GM12878 (cell line): Measurements from ENCODE around the gene WDHD1. TPM values are rescaled to one million over a fixed set of nuclear protein-coding genes. Genes with fewer than 3 reads are reported as not detected.

Experiments
- ATAC-seq: fragments of 200-7000 bp; cut with Tn5 transposase; 3 replicates; pipeline ENCODE4 v1.9.1; 2020; ENCODE audit warnings: mild to moderate bottlenecking, moderate library complexity
- BruUV-seq: library from RNA; stranded (reverse); fragments of 400-500 nt; replicated peaks from 2 replicates; lab custom pipeline; 2021; lab: Mats Ljungman, UMichigan
- CTCF ChIA-PET: fragments of 300-600 bp; sonication (Branson Sonifier 250); formaldehyde crosslinking; extraction: SDS; loops from one replicate; lab custom pipeline; 2021; ENCODE audit warnings: inconsistent platforms; lab: Yijun Ruan, JAX
- POLR2A ChIA-PET: fragments of 350-600 bp; formaldehyde crosslinking; extraction: SDS; loops from one replicate; lab custom pipeline; 2021; ENCODE audit warnings: inconsistent platforms; lab: Charles Lee
- RAD21 ChIA-PET: fragments of 300-600 bp; sonication (Branson Sonifier 250); formaldehyde crosslinking; loops from one replicate; lab custom pipeline; 2023; ENCODE audit warnings: antibody characterized with exemption; ENCODE audit not compliant: unreplicated experiment; lab: Charles Lee
- SMC1A ChIA-PET: fragments of 300-600 bp; sonication (Branson Sonifier 250); formaldehyde crosslinking; loops from one replicate; lab custom pipeline; 2023; ENCODE audit not compliant: unreplicated experiment, uncharacterized antibody; lab: Charles Lee
- DNase-seq: peaks from one replicate; pipeline ENCODE4 v3.0.0-alpha.2; 2011; ENCODE audit warnings: low read depth, low spot score
- FAIRE-seq: peaks from 3 replicates; lab custom pipeline; 2011; peaks lifted over from hg19 to GRCh38; lab: Jason Lieb, UNC
- H2AFZ ChIP-seq: 2 replicates; pipeline ENCODE4 v1.6.0; 2011; ENCODE audit warnings: low read depth, low read length, control low read depth; ENCODE audit not compliant: control insufficient read depth
- H3K27ac ChIP-seq: 2 replicates; pipeline ENCODE4 v1.5.1; 2011; ENCODE audit warnings: control low read depth; ENCODE audit not compliant: control insufficient read depth, insufficient read depth
- H3K27me3 ChIP-seq, 2 experiments: replicated peaks in 1 of 2; 2 replicates each; pipeline versions ENCODE4 v1.6.0 to v1.6.1; 2011; ENCODE audit warnings: low read length in 1 of 2; ENCODE audit not compliant: control insufficient read depth in 2 of 2, insufficient read depth in 2 of 2
- H3K36me3 ChIP-seq, 2 experiments: 2 replicates each; pipeline ENCODE4 v1.5.1; 2011; ENCODE audit warnings: low read length in 1 of 2; ENCODE audit not compliant: control insufficient read depth in 2 of 2, insufficient read depth in 2 of 2
- H3K4me1 ChIP-seq: 2 replicates; pipeline ENCODE4 v1.6.1; 2011; ENCODE audit warnings: mild to moderate bottlenecking, low read length, moderate library complexity, mixed read lengths; ENCODE audit not compliant: control insufficient read depth, insufficient read depth
- H3K4me2 ChIP-seq: 2 replicates; pipeline ENCODE4 v1.6.0; 2011; ENCODE audit warnings: control low read depth; ENCODE audit not compliant: control insufficient read depth, insufficient read depth
- H3K4me3 ChIP-seq: fragments of 200-600 bp; sonication (generic); 2 replicates; pipeline ENCODE4 v1.5.1; 2016
- H3K79me2 ChIP-seq: 2 replicates; pipeline ENCODE4 v1.6.0; 2011; ENCODE audit warnings: low read length; ENCODE audit not compliant: control insufficient read depth, insufficient read depth
- H3K9ac ChIP-seq: 2 replicates; pipeline ENCODE4 v1.8.0; 2011; ENCODE audit warnings: low read length, control low read depth, mixed read lengths; ENCODE audit not compliant: control insufficient read depth, insufficient read depth
- H3K9me3 ChIP-seq: replicated peaks from 3 replicates; pipeline ENCODE4 v1.5.1; 2011; ENCODE audit warnings: mild to moderate bottlenecking, low read length; ENCODE audit not compliant: control insufficient read depth, insufficient read depth
- H4K20me1 ChIP-seq: 2 replicates; pipeline ENCODE4 v1.6.0; 2011; ENCODE audit not compliant: control insufficient read depth, insufficient read depth
- CHD4 ChIP-seq: fragments of 200-600 bp; sonication (generic); IDR thresholded peaks from 2 replicates; pipeline ENCODE4 v1.6.1; 2016; ENCODE audit warnings: mild to moderate bottlenecking
- HDGF ChIP-seq: fragments of 450-650 bp; IDR thresholded peaks from 2 replicates; pipeline ENCODE4 v1.6.1; 2016; ENCODE audit warnings: antibody characterized with exemption
- MTA2 ChIP-seq: fragments of 450-650 bp; IDR thresholded peaks from 2 replicates; pipeline ENCODE4 v1.6.1; 2016; ENCODE audit warnings: low read depth, mild to moderate bottlenecking, moderate library complexity
- MYC ChIP-seq: IDR thresholded peaks from 2 replicates; pipeline ENCODE4 v1.6.1; 2011; ENCODE audit warnings: mild to moderate bottlenecking, low read length, moderate library complexity, inconsistent platforms; ENCODE audit not compliant: insufficient read depth, insufficient replicate concordance, insufficient read length, severe bottlenecking
- NKRF ChIP-seq: fragments of 450-650 bp; conservative IDR thresholded peaks from 2 replicates; pipeline ENCODE4 v1.6.1; 2017; ENCODE audit warnings: mild to moderate bottlenecking, moderate library complexity
- RCOR1 ChIP-seq: conservative IDR thresholded peaks from 2 replicates; pipeline ENCODE4 v1.6.1; 2012; ENCODE audit warnings: low read depth, low read length, improper control_type of control experiment
- RUNX3 ChIP-seq: IDR thresholded peaks from 2 replicates; pipeline ENCODE4 v1.6.1; 2012; ENCODE audit warnings: low read length, inconsistent platforms
- WGBS: methylation state at CpG from one replicate; pipeline ENCODE4 v1.1.6; 2016; ENCODE audit warnings: low lambda C conversion rate; ENCODE audit not compliant: insufficient replicate concordance, insufficient coverage; ENCODE audit errors: missing lambda C conversion rate; 5-methylcytosine and 5-hydroxymethylcytosine counted together
- in situ Hi-C: fragments of 300-500 bp; cut with MboI; formaldehyde crosslinking; loops from 9 replicates; pipeline ENCODE4 v1.14.3; 2018; ENCODE audit warnings: mixed read lengths
- intact Hi-C: fragments of 100-400 bp; cut with micrococcal nuclease; formaldehyde crosslinking; loops from one replicate; pipeline ENCODE4 v1.14.2; 2022; ENCODE audit not compliant: unreplicated experiment
- polyA plus RNA-seq, 11 experiments: library from polyadenylated mRNA; depleted of rRNA in 4 of 11; unstranded in 6 of 11; stranded (reverse) in 5 of 11; fragments of >200 nt; fragmentation: Nextera tagmentation in 4 of 11; fragmentation: Illumina TruSeq in 1 of 11; extraction: Ambion mirVana in 4 of 11; extraction: Trizol in 1 of 11; gene quantifications; 1 replicate in 1 of 11; 2 replicates in 10 of 11; pipeline versions ENCODE4 v1.2.1 to v1.2.3, GENCODE V29; 2011 to 2016; ENCODE audit warnings: inconsistent platforms in 2 of 11, missing spikeins in 2 of 11, low read depth in 1 of 11
- total RNA-seq, 4 experiments: library from RNA; depleted of rRNA in 3 of 4; stranded (reverse); fragments of >200 nt in 3 of 4; fragmentation: Illumina TruSeq in 1 of 4; extraction: Trizol in 1 of 4; gene quantifications; 2 replicates each; pipeline versions ENCODE4 v1.2.1 to v1.2.3, GENCODE V29; 2013 to 2021

WDHD1 gene
- total and polyA plus RNA-seq, 10 of the 15 experiments (the other 5 are each of a cell fraction or from before 2014, with no cell fraction given) = 11.3 to 50.5 (median 32.6) TPM

- TF ChIP-seq RCOR1 (no peak), MYC (no peak), MTA2 (no peak), RUNX3 (no peak), NKRF (no peak), HDGF (no peak)
These were observed 90.9 kb downstream of the WDHD1 start (continued) for GRCh38 chr14:54935958-54936357.

DNA sequence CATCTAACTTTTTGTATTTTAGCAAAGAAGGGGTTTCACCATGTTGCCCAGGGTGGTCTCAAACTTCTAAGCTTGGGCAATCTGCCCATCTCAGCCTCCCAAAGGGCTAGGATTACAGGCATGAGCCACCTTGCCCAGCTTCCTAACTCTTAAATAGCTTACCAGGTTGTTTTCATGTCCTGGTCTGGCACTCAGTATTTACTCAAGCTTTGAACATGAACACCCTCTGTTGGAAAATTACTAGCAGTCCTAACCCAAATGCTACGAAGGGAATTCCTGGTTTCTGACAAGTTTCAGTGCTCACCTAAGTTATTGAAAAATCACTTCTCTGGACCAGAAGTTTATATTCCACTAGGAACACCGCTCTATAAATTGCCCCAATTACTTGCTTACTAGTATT is 91.8 kb downstream of the WDHD1 start:
- CTCF ChIA-PET = no interaction called here
- Histone ChIP-seq H3K79me2 (no peaks in the 10 kb centered on the region), H3K4me3 (no peak overlapping the region), H3K36me3 (peaks cover 1 to 8% of the 10 kb centered on the region in 2 experiments; a peak in 3 of 4 replicates), H4K20me1 (no peaks in the 10 kb centered on the region), H3K4me2 (no peak overlapping the region), H3K4me1 (no peaks in the 10 kb centered on the region), H3K27me3 (no peaks in the 10 kb centered on the region), H3K9me3 (no peaks in the 10 kb centered on the region), H3K27ac (no peak overlapping the region), H3K9ac (no peak overlapping the region), H2AFZ (no peak overlapping the region)
- POLR2A ChIA-PET = no interaction called here
- TF ChIP-seq CHD4 = no peak
- 50% methylated on average over 2 of the region's 2 CpGs for WGBS
- no TSS peak for BruUV-seq
- in situ Hi-C loops (no loop called here), intact Hi-C loops (no loop called here)
- FAIRE-seq (no peak), ATAC-seq (no peak), DNase-seq (no peak)
- RAD21 ChIA-PET = no interaction called here
- SMC1A ChIA-PET = no interaction called here
